SU-DHL-6 (cell line): ENCODE data around the gene CHCHD3.

Experiments used
- CTCF ChIP-seq: fragments of 200-600 bp; sonication (generic); IDR thresholded peaks from one replicate; pipeline ENCODE4 v1.5.1; 2017; ENCODE audit warnings: antibody characterized with exemption, mild to moderate bottlenecking, low read length, moderate library complexity; ENCODE audit not compliant: insufficient read depth, poor library complexity, severe bottlenecking
- EZH2phosphoT487 ChIP-seq: fragments of 200-600 bp; sonication (generic), shearing (Covaris generic); conservative IDR thresholded peaks from 2 replicates; pipeline ENCODE4 v1.6.1; 2018; ENCODE audit warnings: mild to moderate bottlenecking, antibody characterized with exemption, low read length, moderate library complexity, mixed read lengths

- no peak for TF ChIP-seq CTCF
- no peak for TF ChIP-seq EZH2phosphoT487
Measured at GRCh38 chr7:132869166-132869861, 212.6 kb downstream of the CHCHD3 start.
